Esophagus squamous epithelium (tissue), 5 donors: Measurements from ENCODE around the gene CLOCK. TPM values are rescaled to one million over a fixed set of nuclear protein-coding genes. Genes with fewer than 3 reads are reported as not detected.

Source experiments
- DNase-seq: peaks from one replicate; lab custom pipeline; 2025; lab: John Stamatoyannopoulos, UW
- H3K27ac ChIP-seq, 4 donors: fragments of 200-600 bp; sonication (generic); one replicate each; pipeline ENCODE4 v1.5.1; 2016 to 2019; ENCODE audit warnings: mild to moderate bottlenecking in 1 of 4
- H3K27me3 ChIP-seq, 4 donors: fragments of 200-600 bp; sonication (generic); 1 replicate in 3 of 4; 2 replicates in 1 of 4; pipeline versions ENCODE4 v1.5.1 to v1.6.0; 2017 to 2021; ENCODE audit warnings: antibody characterized with exemption in 1 of 4
- H3K36me3 ChIP-seq, 3 donors: fragments of 200-600 bp; sonication (generic); one replicate each; pipeline ENCODE4 v1.5.1; 2016 to 2019
- H3K4me1 ChIP-seq, 3 donors: fragments of 200-600 bp; sonication (generic); one replicate each; pipeline ENCODE4 v1.5.1; 2017 to 2019
- H3K4me3 ChIP-seq, 4 donors: fragments of 200-600 bp; sonication (generic); 1 replicate in 3 of 4; 2 replicates in 1 of 4; pipeline ENCODE4 v1.5.1; 2016 to 2019; ENCODE audit warnings: mild to moderate bottlenecking in 2 of 4, moderate library complexity in 1 of 4
- H3K9me3 ChIP-seq, 3 donors: fragments of 200-600 bp; sonication (generic); one replicate each; pipeline ENCODE4 v1.5.1; 2016 to 2019
- CTCF ChIP-seq, 6 experiments: fragments of 450-650 bp in 4 of 6; fragments of 200-600 bp in 2 of 6; sonication (generic) in 2 of 6; IDR thresholded peaks; one replicate each; pipeline ENCODE4 v1.5.1; 2016 to 2019; ENCODE audit warnings: antibody characterized with exemption in 6 of 6, mild to moderate bottlenecking in 4 of 6, moderate library complexity in 4 of 6
- POLR2A ChIP-seq, 4 donors: fragments of 450-650 bp; IDR thresholded peaks; one replicate each; pipeline ENCODE4 v1.6.1; 2017; ENCODE audit warnings: antibody characterized with exemption in 4 of 4, mild to moderate bottlenecking in 4 of 4, moderate library complexity in 3 of 4
- WGBS, 2 donors: methylation state at CpG; one replicate each; pipeline ENCODE4 v1.1.5; 2018; 5-methylcytosine and 5-hydroxymethylcytosine counted together
- intact Hi-C: fragments of 100-400 bp; cut with DNase I; formaldehyde crosslinking; loops from one replicate; pipeline ENCODE4 v1.15.0; 2022
- total RNA-seq, 4 donors: library from RNA; depleted of rRNA; stranded (reverse); fragments of >200 nt; gene quantifications; one replicate each; pipeline ENCODE4 v1.1.0, GENCODE V29; 2016
- donor health status: DM: yes; HTN: yes; CAD: no.

CLOCK gene
- total RNA-seq, 4 donors from 2014 or later = 15.2 to 39.3 (median 32.6) TPM

GRCh38 chr4:55395529-55396307 lies 151.0 kb downstream of the CLOCK start, which contains the start of gene TMEM165:
Gene TMEM165, plus strand, starts transcription at chr4:55395957. Its CDS starts 233 bp downstream, at chr4:55396190.
- intact Hi-C loops = loop anchor here (5.0 kb wide), 1 partner anchor 48 kb away; the partner anchor contains the start of gene SRD5A3
- peak in 3 of 4 donors; percentile 97 to 99 (median 98) for TF ChIP-seq POLR2A (IDR thresholded peaks at IDR 0.05)
- peak in 1 of 6 experiments; percentile 3 for TF ChIP-seq CTCF (IDR thresholded peaks at IDR 0.05)
- H3K4me1 ChIP-seq = peaks cover 14 to 41% (median 18%) of the 10 kb centered on the region in 3 donors

GRCh38 chr4:55395218-55395528 lies 151.5 kb downstream of the CLOCK start:
- 0 to 2% methylated on average over 4 of the region's 4 CpGs for WGBS, 2 donors
- no peak for DNase-seq
- peak overlapping the region; percentile 75 to 99 (median 96) for H3K4me3 ChIP-seq
- no peaks in the 10 kb centered on the region for H3K9me3 ChIP-seq
- H3K27ac ChIP-seq = peak overlapping the region; percentile 96 to 100 (median 100)
- no peaks in the 10 kb centered on the region for H3K27me3 ChIP-seq
- TF ChIP-seq POLR2A (IDR thresholded peaks at IDR 0.05) = no peak
- TF ChIP-seq CTCF (IDR thresholded peaks at IDR 0.05) = peak in 2 of 6 experiments; percentile 4 to 37
- H3K4me1 ChIP-seq = peaks cover 14 to 36% (median 18%) of the 10 kb centered on the region in 3 donors
- intact Hi-C loops = loop anchor here (5.0 kb wide), 1 partner anchor 48 kb away; the partner anchor contains the start of gene SRD5A3
- no peaks in the 10 kb centered on the region for H3K36me3 ChIP-seq

More at GRCh38 chr4:55395529-55396307, 151.0 kb downstream of the CLOCK start, which contains the start of gene TMEM165:
- Histone ChIP-seq H3K4me3 (peak within 1 kb of the TSS; percentile 75 to 99 (median 96)), H3K27ac (peak within 1 kb of the TSS; percentile 96 to 100 (median 100)), H3K9me3 (no peaks in the 10 kb centered on the region), H3K36me3 (peaks cover 0 to 4% (median 0%) of the 10 kb centered on the region in 3 donors), H3K27me3 (no peaks in the 10 kb centered on the region)
- 0 to 1% methylated on average over 18 to 26 of the region's 95 CpGs for WGBS, 2 donors
- DNase-seq = peak; percentile 71

GRCh38 chr4:55393461-55394320 lies 153.0 kb downstream of the CLOCK start:
- Histone ChIP-seq H3K27me3 (no peaks in the 10 kb centered on the region), H3K9me3 (no peaks in the 10 kb centered on the region), H3K4me1 (peaks cover 6 to 23% (median 8%) of the 10 kb centered on the region in 3 donors), H3K36me3 (no peaks in the 10 kb centered on the region), H3K4me3 (no peak overlapping the region), H3K27ac (peak overlapping the region in 1 of 4 donors; percentile 18)
- no peak for DNase-seq
- WGBS, 2 donors = 84 to 89% methylated on average over 4 of the region's 4 CpGs
- TF ChIP-seq CTCF (IDR thresholded peaks at IDR 0.05) (no peak), POLR2A (IDR thresholded peaks at IDR 0.05) (no peak)
- intact Hi-C loops = no loop called here

GRCh38 chr4:55386840-55387239 lies 159.9 kb downstream of the CLOCK start:
- H3K27me3 ChIP-seq = no peaks in the 10 kb centered on the region
- H3K36me3 ChIP-seq = no peaks in the 10 kb centered on the region
- H3K27ac ChIP-seq = no peak overlapping the region
- H3K4me1 ChIP-seq = no peaks in the 10 kb centered on the region
- WGBS, 2 donors = 95 to 96% methylated on average over 2 of the region's 2 CpGs
- TF ChIP-seq POLR2A (IDR thresholded peaks at IDR 0.05) (no peak), CTCF (IDR thresholded peaks at IDR 0.05) (no peak)
- intact Hi-C loops = no loop called here
- no peak overlapping the region for H3K4me3 ChIP-seq
- DNase-seq = no peak
- H3K9me3 ChIP-seq = no peaks in the 10 kb centered on the region
